Measurements from ENCODE around the gene LIMCH1. TPM values are rescaled to one million over a fixed set of nuclear protein-coding genes. Genes with fewer than 3 reads are reported as not detected.
"Not testable (repeated sequence)": the region's sequence is repeated elsewhere in the genome, so short reads cannot be mapped to it uniquely, and the experiment has no call there.

Gene LIMCH1
- 100 to 1,000 TPM in 4 of 6 experiments, 10 to 100 TPM in 2; 14.4 to 236 (median 205) TPM for total RNA-seq (2021; fragmentation: NEBNext Ultra II Directional; extraction: Animal tissue kit (Norgen Biotek cat#: 25700))
- long read RNA-seq, partial matches to known transcripts: 8 of 12 reads
- long read RNA-seq, other reads (novel, unspliced or antisense): 4 of 12 reads

GRCh38 chr4:41538017-41538733, at the start of gene LIMCH1:
Gene LIMCH1, plus strand, starts transcription at chr4:41538157. Its CDS starts 67,839 bp downstream, at chr4:41605996.
- H3K27me3 Mint-ChIP-seq (ENCODE audit: insufficient read depth): peaks cover 3% of the 10 kb centered on the region
- no peak for TF ChIP-seq CTCF (IDR thresholded peaks at IDR 0.05)
- H3K36me3 Mint-ChIP-seq (ENCODE audit: low read depth): no peaks in the 10 kb centered on the region
- H3K4me3 Mint-ChIP-seq: peak within 1 kb of the TSS; percentile 85; the same call in 1 of the 2 replicates
- no peak for DNase-seq
- no peaks in the 10 kb centered on the region for H3K9me3 Mint-ChIP-seq
- peak within 1 kb of the TSS; percentile 71; the same call in 1 of the 2 replicates for H3K27ac Mint-ChIP-seq
- H3K4me1 Mint-ChIP-seq (ENCODE audit: low read depth): peaks cover 95% of the 10 kb centered on the region

GRCh38 chr4:41491081-41491576, 46.8 kb upstream of the LIMCH1 start:
- H3K4me3 Mint-ChIP-seq; H3K27ac Mint-ChIP-seq; DNase-seq; H3K9me3 Mint-ChIP-seq; H3K27me3 Mint-ChIP-seq (ENCODE audit: insufficient read depth): not testable (repeated sequence)
- Mint-ChIP-seq H3K36me3 (ENCODE audit: low read depth) (peaks cover 15% of the 10 kb centered on the region; the same call in 1 of the 2 replicates), H3K4me1 (ENCODE audit: low read depth) (peaks cover 22% of the 10 kb centered on the region; the same call in 1 of the 2 replicates)

- Mint-ChIP-seq H3K27me3 (ENCODE audit: insufficient read depth) (peaks cover 10% of the 10 kb centered on the region; the same call in 1 of the 2 replicates), H3K4me3 (no peak overlapping the region), H3K4me1 (ENCODE audit: low read depth) (peaks cover 16% of the 10 kb centered on the region; the same call in 1 of the 2 replicates), H3K36me3 (ENCODE audit: low read depth) (peaks cover 15% of the 10 kb centered on the region; the same call in 1 of the 2 replicates), H3K27ac (no peak overlapping the region), H3K9me3 (no peaks in the 10 kb centered on the region; the same call in 1 of the 2 replicates)
- no peak for TF ChIP-seq CTCF (IDR thresholded peaks at IDR 0.05)
- DNase-seq: no peak
These were observed 41.0 kb upstream of the LIMCH1 start for GRCh38 chr4:41496977-41497376.

- no peak for TF ChIP-seq CTCF (IDR thresholded peaks at IDR 0.05)
- Mint-ChIP-seq H3K9me3 (no peaks in the 10 kb centered on the region), H3K27ac (no peak overlapping the region; the same call in 1 of the 2 replicates), H3K27me3 (ENCODE audit: insufficient read depth) (peaks cover 9% of the 10 kb centered on the region), H3K4me3 (no peak overlapping the region), H3K4me1 (ENCODE audit: low read depth) (peaks cover 21% of the 10 kb centered on the region; the same call in 1 of the 2 replicates), H3K36me3 (ENCODE audit: low read depth) (peaks cover 22% of the 10 kb centered on the region; the same call in 1 of the 2 replicates)
- no peak for DNase-seq
These were observed 39.8 kb upstream of the LIMCH1 start for GRCh38 chr4:41498177-41498576.

GRCh38 chr4:41504167-41504818, 33.7 kb upstream of the LIMCH1 start:
- H3K36me3 Mint-ChIP-seq (ENCODE audit: low read depth): peaks cover 29% of the 10 kb centered on the region; the same call in 1 of the 2 replicates
- H3K4me3 Mint-ChIP-seq: no peak overlapping the region
- peaks cover 66% of the 10 kb centered on the region for H3K4me1 Mint-ChIP-seq (ENCODE audit: low read depth)
- H3K9me3 Mint-ChIP-seq: no peaks in the 10 kb centered on the region
- peak overlapping the region; percentile 82; the same call in 1 of the 2 replicates for H3K27ac Mint-ChIP-seq
- no peak for DNase-seq
- TF ChIP-seq CTCF (IDR thresholded peaks at IDR 0.05): no peak
- peaks cover 3% of the 10 kb centered on the region; the same call in 1 of the 2 replicates for H3K27me3 Mint-ChIP-seq (ENCODE audit: insufficient read depth)
